Ovary (tissue), 3 donors: ENCODE measurements around the gene TLDC2.

Source experiments
- CTCF ChIP-seq, 3 donors: fragments of 450-650 bp in 2 of 3; fragments of 200-600 bp in 1 of 3; IDR thresholded peaks; one replicate each; pipeline versions ENCODE4 v1.5.1 to v1.8.0; 2016 to 2022; ENCODE audit warnings: antibody characterized with exemption in 3 of 3, mild to moderate bottlenecking in 1 of 3
- EP300 ChIP-seq: sonication (generic); formaldehyde crosslinking; IDR thresholded peaks from one replicate; pipeline ENCODE4 v1.6.1; 2017; ENCODE audit warnings: antibody characterized with exemption
- donor health status: DM: no; HTN: no; CAD: no.

GRCh38 chr20:36826554-36827244, 49.2 kb upstream of the TLDC2 start:
- TF ChIP-seq EP300 (no peak), CTCF (IDR thresholded peaks at IDR 0.05) (no peak)
